Measurements from ENCODE around the gene ATP6V0C.
"Not testable (repeated sequence)": the region's sequence is repeated elsewhere in the genome, so short reads cannot be mapped to it uniquely, and the experiment has no call there.

The ATP6V0C gene

DNA sequence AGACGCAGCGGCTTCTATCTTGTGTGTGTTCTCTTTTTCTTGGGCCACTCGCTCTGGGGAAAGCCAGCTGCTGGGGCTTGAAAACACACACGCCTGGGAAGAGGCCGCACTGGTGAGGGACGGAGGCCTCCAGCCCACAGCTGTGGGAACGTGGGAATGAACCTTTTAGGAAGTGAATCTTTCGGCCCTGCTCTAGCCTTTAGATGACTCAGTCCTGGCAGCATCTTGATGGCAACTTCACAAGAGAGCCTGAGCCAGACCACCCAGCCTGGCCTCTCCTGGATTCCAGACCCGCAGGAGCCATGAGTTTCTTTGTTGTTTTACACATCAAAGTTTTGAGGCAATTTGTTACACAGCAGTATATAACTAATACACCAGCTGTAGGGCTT is 21.9 kb downstream of the ATP6V0C start:
- Histone ChIP-seq H3K27me3 (ENCODE audit: insufficient read depth, low read length, poor library complexity, severe bottlenecking) (no peaks in the 10 kb centered on the region), H3K79me2 (ENCODE audit: insufficient read depth, low read length) (peaks cover 14% of the 10 kb centered on the region; the same call in 1 of the 2 replicates), H3K9ac (ENCODE audit: low read depth, low read length, poor library complexity, severe bottlenecking) (no peak overlapping the region), H3K9me2 (replicated peaks; ENCODE audit: low read depth, low read length) (no peaks in the 10 kb centered on the region), H4K20me1 (ENCODE audit: insufficient read depth, low read length, poor library complexity, severe bottlenecking) (no peaks in the 10 kb centered on the region), H3F3A (ENCODE audit: low read depth) (no peaks in the 10 kb centered on the region), H3K4me2 (ENCODE audit: low read depth, low read length, poor library complexity, severe bottlenecking) (no peak overlapping the region), H3K36me3 (ENCODE audit: insufficient read depth, low read length) (no peaks in the 10 kb centered on the region), H2AFZ (ENCODE audit: low read length) (no peak overlapping the region), H3K4me3 (ENCODE audit: low read length, poor library complexity, severe bottlenecking) (no peak overlapping the region), H3K9me3 (ENCODE audit: insufficient read depth, low read depth, low read length) (no peaks in the 10 kb centered on the region), H3K4me1 (ENCODE audit: insufficient read depth, low read length, poor library complexity, severe bottlenecking) (peaks cover 10% of the 10 kb centered on the region)
- TF ChIP-seq, protein P1, sequence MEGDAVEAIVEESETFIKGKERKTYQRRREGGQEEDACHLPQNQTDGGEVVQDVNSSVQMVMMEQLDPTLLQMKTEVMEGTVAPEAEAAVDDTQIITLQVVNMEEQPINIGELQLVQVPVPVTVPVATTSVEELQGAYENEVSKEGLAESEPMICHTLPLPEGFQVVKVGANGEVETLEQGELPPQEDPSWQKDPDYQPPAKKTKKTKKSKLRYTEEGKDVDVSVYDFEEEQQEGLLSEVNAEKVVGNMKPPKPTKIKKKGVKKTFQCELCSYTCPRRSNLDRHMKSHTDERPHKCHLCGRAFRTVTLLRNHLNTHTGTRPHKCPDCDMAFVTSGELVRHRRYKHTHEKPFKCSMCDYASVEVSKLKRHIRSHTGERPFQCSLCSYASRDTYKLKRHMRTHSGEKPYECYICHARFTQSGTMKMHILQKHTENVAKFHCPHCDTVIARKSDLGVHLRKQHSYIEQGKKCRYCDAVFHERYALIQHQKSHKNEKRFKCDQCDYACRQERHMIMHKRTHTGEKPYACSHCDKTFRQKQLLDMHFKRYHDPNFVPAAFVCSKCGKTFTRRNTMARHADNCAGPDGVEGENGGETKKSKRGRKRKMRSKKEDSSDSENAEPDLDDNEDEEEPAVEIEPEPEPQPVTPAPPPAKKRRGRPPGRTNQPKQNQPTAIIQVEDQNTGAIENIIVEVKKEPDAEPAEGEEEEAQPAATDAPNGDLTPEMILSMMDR (conservative IDR thresholded peaks at IDR 0.05; ENCODE audit: low read length) = no peak
- no peak for TF ChIP-seq EZH2phosphoT487 (IDR thresholded peaks at IDR 0.05; ENCODE audit: borderline replicate concordance)

DNA sequence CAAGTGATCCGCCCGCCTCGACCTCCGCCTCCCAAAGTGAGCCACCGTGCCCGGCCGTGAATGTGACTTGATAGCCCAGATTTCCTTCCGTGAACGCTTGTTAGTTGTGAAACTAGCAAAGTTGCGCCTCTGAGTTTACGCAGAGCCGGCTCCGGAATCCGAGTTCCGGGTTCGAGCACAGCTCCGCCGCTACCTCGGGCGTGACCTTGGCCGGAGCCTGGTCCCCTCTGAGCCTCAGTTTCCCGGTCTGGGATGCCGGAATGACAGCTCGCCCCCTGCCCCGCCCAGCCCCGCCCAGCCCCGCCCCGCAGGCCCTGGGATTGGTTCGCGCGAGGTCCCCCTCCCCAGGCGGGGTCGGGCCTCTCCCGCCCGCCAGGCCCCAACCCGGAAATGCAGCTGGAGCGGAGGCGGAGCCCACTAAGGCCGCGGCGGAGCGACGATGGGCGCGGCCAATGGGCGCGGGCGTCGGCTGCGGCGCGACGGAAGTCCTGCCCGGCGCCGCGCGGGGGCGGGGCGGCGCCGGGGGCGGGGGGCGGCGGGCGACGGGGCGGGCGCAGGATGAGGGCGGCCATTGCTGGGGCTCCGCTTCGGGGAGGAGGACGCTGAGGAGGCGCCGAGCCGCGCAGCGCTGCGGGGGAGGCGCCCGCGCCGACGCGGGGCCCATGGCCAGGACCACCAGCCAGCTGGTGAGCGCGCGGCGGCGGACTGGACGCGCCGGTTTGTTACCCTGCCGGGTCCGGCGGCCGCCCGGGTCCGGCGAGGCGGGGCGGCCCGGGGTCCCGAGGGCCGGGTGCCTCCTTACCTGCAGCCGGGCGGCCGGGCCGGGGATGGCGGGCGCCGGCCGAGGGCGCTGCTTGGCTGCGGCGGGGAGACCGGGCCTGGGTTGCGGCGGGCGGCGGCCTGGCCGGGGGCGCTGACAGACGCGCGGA is 24.0 kb downstream of the ATP6V0C start, which contains the start of gene PDPK1:
PDPK1 (plus strand) TSS at position 571 of the 929 bp plus-strand sequence; CDS start at position 663, 92 bp downstream.
- Histone ChIP-seq H4K20me1 (ENCODE audit: insufficient read depth, low read length, poor library complexity, severe bottlenecking) (no peaks in the 10 kb centered on the region), H3F3A (ENCODE audit: low read depth) (no peaks in the 10 kb centered on the region), H3K4me3 (ENCODE audit: low read length, poor library complexity, severe bottlenecking) (peak within 1 kb of the TSS; percentile 75), H2AFZ (ENCODE audit: low read length) (peak within 1 kb of the TSS; percentile 87), H3K36me3 (ENCODE audit: insufficient read depth, low read length) (no peaks in the 10 kb centered on the region), H3K27me3 (ENCODE audit: insufficient read depth, low read length, poor library complexity, severe bottlenecking) (no peaks in the 10 kb centered on the region), H3K9me2 (replicated peaks; ENCODE audit: low read depth, low read length) (no peaks in the 10 kb centered on the region), H3K9ac (ENCODE audit: low read depth, low read length, poor library complexity, severe bottlenecking) (peak within 1 kb of the TSS; percentile 48), H3K4me1 (ENCODE audit: insufficient read depth, low read length, poor library complexity, severe bottlenecking) (peaks cover 1% of the 10 kb centered on the region), H3K79me2 (ENCODE audit: insufficient read depth, low read length) (peaks cover 14% of the 10 kb centered on the region; the same call in 1 of the 2 replicates), H3K9me3 (ENCODE audit: insufficient read depth, low read depth, low read length) (no peaks in the 10 kb centered on the region), H3K4me2 (ENCODE audit: low read depth, low read length, poor library complexity, severe bottlenecking) (peak within 1 kb of the TSS; percentile 69)
- TF ChIP-seq, protein P1 (conservative IDR thresholded peaks at IDR 0.05; ENCODE audit: low read length) = no peak

DNA sequence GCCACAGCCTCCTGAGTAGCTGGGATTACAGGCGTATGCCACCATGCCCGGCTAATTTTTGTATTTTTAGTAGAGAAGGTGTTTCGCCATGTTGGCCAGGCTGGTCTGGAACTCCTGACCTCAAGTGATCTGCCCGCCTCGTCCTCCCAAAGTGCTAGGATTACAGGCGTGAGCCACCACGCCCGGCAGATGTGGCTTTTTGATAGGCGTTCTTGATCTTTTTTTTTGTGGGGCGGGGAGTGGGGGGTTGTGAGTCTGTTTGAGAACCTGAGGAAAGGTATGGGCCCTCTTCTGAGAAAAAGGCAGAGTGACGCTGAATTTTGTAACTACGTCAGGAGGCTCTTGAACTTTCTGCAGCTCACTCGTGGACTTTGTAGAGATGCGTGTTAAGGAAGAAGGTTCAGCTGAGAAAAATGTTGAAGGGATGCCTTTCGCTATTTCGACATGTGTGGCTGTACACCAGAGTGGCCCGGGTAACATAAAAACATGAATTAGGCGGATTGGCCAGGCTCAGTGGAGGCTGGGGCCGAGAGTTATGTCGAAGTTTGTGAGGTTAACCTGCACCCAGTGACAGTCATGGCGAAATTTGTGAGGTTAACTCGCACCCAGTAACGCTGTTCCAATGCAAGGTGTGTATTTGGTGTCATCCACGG is 25.6 kb downstream of the ATP6V0C start:
- H3K4me1 ChIP-seq (ENCODE audit: insufficient read depth, low read length, poor library complexity, severe bottlenecking); H3K27me3 ChIP-seq (ENCODE audit: insufficient read depth, low read length, poor library complexity, severe bottlenecking); H3K9ac ChIP-seq (ENCODE audit: low read depth, low read length, poor library complexity, severe bottlenecking); H3F3A ChIP-seq (ENCODE audit: low read depth); H2AFZ ChIP-seq (ENCODE audit: low read length); H3K9me2 ChIP-seq (replicated peaks; ENCODE audit: low read depth, low read length); H3K9me3 ChIP-seq (ENCODE audit: insufficient read depth, low read depth, low read length); H4K20me1 ChIP-seq (ENCODE audit: insufficient read depth, low read length, poor library complexity, severe bottlenecking); H3K36me3 ChIP-seq (ENCODE audit: insufficient read depth, low read length): not testable (repeated sequence)
- peaks cover 14% of the 10 kb centered on the region; the same call in 1 of the 2 replicates for H3K79me2 ChIP-seq (ENCODE audit: insufficient read depth, low read length)
- H3K4me2 ChIP-seq (ENCODE audit: low read depth, low read length, poor library complexity, severe bottlenecking) = peak overlapping the region; percentile 57
- H3K4me3 ChIP-seq (ENCODE audit: low read length, poor library complexity, severe bottlenecking) = peak overlapping the region; percentile 25
